SK-N-MC (cell line): ENCODE results near the gene MPEG1.

Experiments
- EZH2 ChIP-seq: fragments of 200-600 bp; sonication (generic); IDR thresholded peaks from one replicate; pipeline ENCODE4 v1.6.1; 2017; ENCODE audit warnings: antibody characterized with exemption
- POLR2AphosphoS5 ChIP-seq: IDR thresholded peaks from 2 replicates; pipeline ENCODE4 v1.6.1; 2012; ENCODE audit warnings: mild to moderate bottlenecking, low read depth, low read length, borderline replicate concordance

DNA sequence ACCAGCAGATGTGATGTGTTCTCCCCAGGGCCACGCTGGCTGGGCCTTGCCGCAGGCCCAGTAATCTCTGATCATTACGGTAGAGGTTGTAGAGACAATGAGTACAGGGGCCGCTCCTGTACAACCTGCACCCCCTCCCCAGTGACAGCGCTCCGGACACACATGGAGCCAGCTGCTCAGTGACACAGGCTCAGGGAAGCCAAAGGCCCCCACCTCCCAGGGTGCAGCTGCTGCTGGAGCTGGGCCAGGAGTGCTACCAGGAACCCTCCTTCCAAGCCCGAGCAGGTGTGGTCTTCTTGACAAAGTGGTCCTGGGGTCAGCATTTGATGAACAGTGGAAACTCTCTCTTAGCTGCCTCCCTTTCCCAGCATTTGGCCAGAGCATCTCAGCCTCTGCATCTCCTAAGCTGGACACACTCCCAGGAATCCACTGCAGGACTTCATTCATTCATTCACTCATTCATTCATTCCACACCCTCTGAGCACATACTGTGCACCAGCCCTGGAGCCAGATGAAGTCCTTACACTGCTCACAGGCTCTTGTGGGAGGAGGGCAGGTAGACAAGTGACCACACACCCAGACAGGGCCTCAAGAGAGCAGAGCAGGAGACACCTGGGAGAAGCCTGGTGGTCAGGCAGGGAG lies 49.6 kb upstream of the MPEG1 start:
- TF ChIP-seq POLR2AphosphoS5 (no peak), EZH2 (no peak)
